DMS53 (cell line): ENCODE data around the gene ATP2A2.
A peak's percentile ranks its signal among the peaks of the same experiment; 100 is the strongest.
"Not testable (repeated sequence)": the region's sequence is repeated elsewhere in the genome, so short reads cannot be mapped to it uniquely, and the experiment has no call there.

Experiments used
- DNase-seq: peaks from one replicate; lab custom pipeline; 2025; lab: John Stamatoyannopoulos, UW

Gene ATP2A2

GRCh38 chr12:110301065-110301806, 20.2 kb downstream of the ATP2A2 start:
- no peak for DNase-seq

GRCh38 chr12:110304061-110304551, 23.1 kb downstream of the ATP2A2 start:
- no peak for DNase-seq

- DNase-seq: no peak
These were observed 26.3 kb downstream of the ATP2A2 start for GRCh38 chr12:110307372-110307771.

- no peak for DNase-seq
These were observed 29.7 kb downstream of the ATP2A2 start for GRCh38 chr12:110310763-110311162.

GRCh38 chr12:110311903-110312302, 30.9 kb downstream of the ATP2A2 start:
- no peak for DNase-seq

GRCh38 chr12:110312581-110313360, 31.7 kb downstream of the ATP2A2 start:
- DNase-seq: peak; percentile 27

GRCh38 chr12:110314308-110314707, 33.3 kb downstream of the ATP2A2 start:
- DNase-seq: no peak

- DNase-seq: no peak
These were observed 35.8 kb downstream of the ATP2A2 start for GRCh38 chr12:110316861-110317260.

- no peak for DNase-seq
These were observed 36.9 kb downstream of the ATP2A2 start for GRCh38 chr12:110317911-110318310.

GRCh38 chr12:110320550-110320949, 39.5 kb downstream of the ATP2A2 start:
- DNase-seq: no peak

- DNase-seq: no peak
These were observed 48.7 kb downstream of the ATP2A2 start for GRCh38 chr12:110329710-110330109.

- DNase-seq: no peak
These were observed 49.1 kb downstream of the ATP2A2 start for GRCh38 chr12:110330124-110330523.

- DNase-seq: no peak
These were observed 49.5 kb downstream of the ATP2A2 start for GRCh38 chr12:110330544-110330943.

GRCh38 chr12:110333201-110333600, 52.2 kb downstream of the ATP2A2 start:
- DNase-seq: no peak

- no peak for DNase-seq
These were observed 54.5 kb downstream of the ATP2A2 start for GRCh38 chr12:110335481-110336045.

GRCh38 chr12:110337912-110338710, 57.1 kb downstream of the ATP2A2 start:
- no peak for DNase-seq

GRCh38 chr12:110338754-110339153, 57.7 kb downstream of the ATP2A2 start:
- DNase-seq: peak; percentile 31

GRCh38 chr12:110339184-110339952, 58.3 kb downstream of the ATP2A2 start:
- DNase-seq: no peak

GRCh38 chr12:110340261-110340660, 59.2 kb downstream of the ATP2A2 start:
- DNase-seq: not testable (repeated sequence)

GRCh38 chr12:110340706-110341105, 59.7 kb downstream of the ATP2A2 start:
- DNase-seq: no peak

GRCh38 chr12:110342157-110342556, 61.1 kb downstream of the ATP2A2 start:
- DNase-seq: no peak
